Ovary (tissue), 3 donors: ENCODE data around the gene SVIL.

Experiments used
- CTCF ChIP-seq, 3 donors: fragments of 450-650 bp in 2 of 3; fragments of 200-600 bp in 1 of 3; IDR thresholded peaks; one replicate each; pipeline versions ENCODE4 v1.5.1 to v1.8.0; 2016 to 2022; ENCODE audit warnings: antibody characterized with exemption in 3 of 3, mild to moderate bottlenecking in 1 of 3
- EP300 ChIP-seq: sonication (generic); formaldehyde crosslinking; IDR thresholded peaks from one replicate; pipeline ENCODE4 v1.6.1; 2017; ENCODE audit warnings: antibody characterized with exemption
- POLR2A ChIP-seq: fragments of 450-650 bp; IDR thresholded peaks from one replicate; pipeline ENCODE4 v1.6.1; 2017; ENCODE audit warnings: antibody characterized with exemption, mild to moderate bottlenecking, moderate library complexity
- donor health status: DM: no; HTN: no; CAD: no.

DNA sequence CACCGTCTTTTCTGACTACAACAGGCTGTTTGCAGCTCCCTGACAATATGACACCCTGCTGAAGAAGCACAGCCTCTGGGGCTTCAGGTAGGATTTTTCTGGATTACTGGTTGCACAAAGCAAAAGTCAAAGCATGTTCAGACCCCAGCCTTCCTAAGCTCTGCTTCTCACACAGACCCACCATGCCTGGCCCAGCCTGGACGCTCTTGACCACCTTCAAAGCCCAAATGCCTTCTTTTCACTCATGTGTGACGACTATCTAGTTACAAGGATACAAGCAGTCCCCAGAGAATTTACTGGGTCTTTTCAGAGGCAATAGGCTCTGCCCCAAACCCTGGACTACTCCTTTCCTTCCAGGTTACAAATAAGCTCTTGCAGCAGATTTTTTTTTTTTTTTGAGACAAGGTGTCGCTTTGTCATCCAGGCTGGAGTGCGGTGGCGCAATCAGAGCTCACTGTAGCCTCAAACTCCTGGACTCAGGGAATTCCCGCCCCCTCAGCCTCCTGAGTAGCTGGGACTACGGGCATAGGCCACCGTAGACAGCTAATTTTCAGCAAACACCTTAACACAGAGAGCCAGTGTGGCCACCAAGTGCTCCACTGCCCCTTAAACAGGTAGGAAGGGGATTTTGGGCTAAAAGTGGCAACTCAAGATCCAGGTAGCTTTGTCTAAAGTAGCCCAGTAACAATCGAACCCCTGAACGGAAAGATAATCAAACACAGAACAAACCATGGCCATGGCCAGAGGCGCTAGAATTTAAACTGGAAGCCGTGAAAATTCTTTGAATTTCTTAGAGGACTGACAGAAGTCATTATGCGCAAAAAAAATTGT, 16.2 kb downstream of the SVIL start:
- TF ChIP-seq POLR2A (no peak), CTCF (IDR thresholded peaks at IDR 0.05) (no peak), EP300 (no peak)
